IPS DF 4.7 (cell line): ENCODE results near the gene PDE8A.

ENCODE experiments used
- DNase-seq: peaks from one replicate; pipeline ENCODE4 v3.0.0-alpha.2; 2013; ENCODE audit warnings: low spot score; ENCODE audit errors: extremely low read depth

Gene PDE8A

DNA sequence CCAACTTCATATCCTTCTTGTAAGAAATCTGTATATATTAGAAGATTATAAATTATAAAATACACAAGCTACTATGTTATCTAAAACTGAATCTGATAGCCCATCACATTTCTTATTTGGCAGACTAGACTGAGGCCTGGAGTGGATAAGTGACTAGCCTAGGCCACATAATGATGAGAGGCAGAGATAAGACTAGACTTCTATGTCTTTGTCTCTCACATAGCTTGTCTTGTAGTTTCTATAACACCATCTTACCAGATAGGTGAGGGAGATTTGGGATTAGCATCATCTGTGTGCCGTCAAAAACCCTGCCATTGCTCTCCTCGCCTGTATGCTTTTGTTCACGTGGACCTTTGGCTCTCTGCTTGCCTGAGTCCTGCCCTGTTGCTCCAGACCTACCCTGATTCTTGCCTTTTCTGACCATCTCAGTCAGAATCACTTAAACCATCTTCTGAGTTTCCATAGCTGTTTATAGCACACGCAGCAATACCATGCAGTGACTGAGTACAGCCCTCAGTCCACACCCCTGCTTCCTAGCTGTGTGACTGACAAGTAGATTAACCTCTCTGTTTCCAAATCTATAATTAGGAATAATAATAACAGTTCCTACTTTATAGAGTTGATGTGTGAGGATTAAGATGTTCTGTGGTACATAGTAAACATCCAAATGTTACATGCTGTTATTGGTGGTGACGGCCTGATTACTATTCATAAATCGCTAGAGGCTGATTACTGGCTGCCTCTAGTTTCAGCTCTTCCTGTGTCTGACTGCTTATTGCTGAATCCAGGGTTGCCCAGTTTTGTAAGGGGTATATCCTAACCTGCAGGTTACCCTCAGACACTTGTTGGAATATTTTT lies 49.7 kb downstream of the PDE8A start:
- DNase-seq = no peak

DNA sequence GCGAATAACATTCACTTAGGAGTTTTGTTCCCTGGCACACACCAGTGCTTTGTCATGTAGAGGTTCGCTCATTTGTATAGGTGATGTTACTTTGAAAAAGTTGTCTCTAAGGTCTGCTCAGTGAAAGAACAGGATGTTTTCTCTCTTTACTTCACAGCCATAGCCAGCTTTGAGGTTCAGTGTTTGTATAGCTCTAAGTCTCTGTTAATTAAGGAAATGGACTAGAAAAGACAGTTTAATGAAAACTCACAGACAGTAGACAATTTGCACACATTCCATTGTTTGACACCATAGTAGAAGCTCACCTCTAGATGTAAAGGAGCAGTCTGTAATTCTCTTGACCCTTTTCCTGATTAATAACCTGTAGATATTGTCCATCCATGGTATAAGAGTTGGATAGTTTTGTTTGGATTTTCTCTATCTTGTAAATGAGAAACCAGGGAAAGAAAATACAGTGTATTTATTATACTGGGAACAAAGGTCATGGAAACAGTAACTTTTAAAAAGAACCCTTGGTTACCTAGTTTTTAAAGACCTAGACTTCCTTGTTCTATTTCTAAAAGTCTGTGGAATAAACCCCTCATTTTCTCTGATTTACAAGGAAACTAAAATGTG lies 50.4 kb downstream of the PDE8A start:
- no peak for DNase-seq

DNA sequence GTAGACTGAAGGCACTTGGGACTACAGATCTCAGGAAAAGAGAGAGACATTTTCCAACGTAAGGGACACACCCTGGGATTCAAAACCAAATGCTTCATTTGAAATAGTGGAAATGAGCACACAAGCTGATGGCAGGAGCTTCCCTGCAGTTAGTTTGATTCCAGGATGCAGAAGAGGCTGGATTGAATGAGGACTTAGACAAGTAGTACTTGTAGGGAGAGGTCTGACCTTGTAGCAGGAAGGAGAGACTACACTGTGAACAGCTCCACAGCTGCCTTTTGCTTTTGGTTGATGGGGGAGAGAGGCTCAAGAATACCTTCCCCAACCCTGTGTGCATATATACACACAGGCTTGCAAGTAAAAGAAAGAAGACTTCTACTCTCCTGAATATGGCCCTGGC lies 51.5 kb downstream of the PDE8A start:
- DNase-seq = no peak

DNA sequence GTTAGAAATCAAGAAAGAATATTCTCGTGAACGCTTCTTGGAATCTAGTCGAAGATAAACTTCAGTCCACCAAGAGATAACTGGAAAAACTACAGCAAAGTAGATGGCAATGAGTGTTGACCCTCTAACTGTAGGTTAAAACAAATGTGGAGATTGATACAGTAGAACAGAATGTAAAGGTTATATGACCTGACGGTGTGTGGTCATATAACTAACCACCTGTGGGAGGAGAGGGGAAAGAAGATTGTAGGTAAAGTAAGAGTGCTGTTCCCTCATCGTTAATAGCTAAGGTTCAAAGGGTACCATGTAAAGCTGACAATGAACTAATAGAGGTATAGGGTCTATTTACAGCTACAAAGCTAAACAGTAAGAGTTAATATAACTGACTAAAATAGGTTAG lies 52.6 kb downstream of the PDE8A start:
- DNase-seq = no peak

DNA sequence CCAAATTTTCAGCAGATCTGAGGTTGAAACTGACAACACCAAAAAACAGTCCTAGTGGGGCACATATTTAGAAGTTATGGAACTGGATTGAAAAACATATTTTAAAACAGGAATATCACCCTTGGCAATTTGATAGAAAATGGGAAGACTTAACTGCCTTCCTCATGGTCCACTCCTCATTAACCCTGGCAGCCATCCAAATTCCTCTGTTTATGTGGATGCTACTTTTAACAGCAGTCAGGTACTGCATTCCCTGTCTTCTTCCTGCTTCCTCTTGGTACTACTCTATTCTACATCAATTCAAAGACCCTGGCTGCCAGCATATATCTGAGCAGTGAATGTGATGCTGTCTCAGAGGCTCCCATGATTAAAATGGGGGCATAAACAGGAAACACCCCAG lies 54.3 kb downstream of the PDE8A start:
- DNase-seq = no peak

DNA sequence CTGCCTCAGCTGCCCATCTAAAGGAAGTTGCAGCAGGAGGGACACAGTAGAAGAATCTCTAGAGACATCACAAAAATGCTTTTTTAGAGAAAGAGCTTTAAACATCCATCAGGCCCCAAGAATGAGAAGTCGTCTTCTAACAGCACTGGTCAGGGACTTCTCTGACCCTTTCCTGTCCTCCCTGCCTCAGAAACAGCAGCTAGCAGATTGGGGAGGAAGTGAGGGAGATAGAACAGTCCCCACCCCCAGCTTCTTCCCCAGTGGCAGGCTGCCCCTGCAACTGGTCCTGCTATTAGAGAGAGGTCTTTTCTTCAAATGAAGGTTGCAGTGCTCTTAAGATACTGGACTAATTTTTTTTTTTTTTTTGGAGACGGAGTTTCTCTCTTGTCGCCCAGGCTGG lies 55.1 kb downstream of the PDE8A start:
- DNase-seq = no peak

DNA sequence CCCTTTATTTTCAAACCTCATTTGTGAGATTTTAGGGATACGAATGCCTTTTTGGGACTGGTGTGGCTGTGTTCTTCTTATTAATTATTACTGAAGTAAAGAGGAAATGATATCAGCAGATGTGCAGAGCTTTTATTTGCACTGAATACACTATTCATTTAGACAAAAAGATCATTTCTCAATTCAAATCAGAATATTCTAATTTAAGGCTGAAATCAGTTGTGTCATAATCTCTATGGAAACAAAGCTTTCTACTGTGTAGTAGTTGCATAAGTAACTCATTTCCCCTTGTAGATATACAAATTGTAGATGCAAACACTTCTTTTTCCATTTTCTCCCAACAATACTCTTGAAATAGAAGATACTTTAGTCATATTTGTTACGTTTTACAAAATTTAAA lies 56.0 kb downstream of the PDE8A start:
- DNase-seq = no peak

DNA sequence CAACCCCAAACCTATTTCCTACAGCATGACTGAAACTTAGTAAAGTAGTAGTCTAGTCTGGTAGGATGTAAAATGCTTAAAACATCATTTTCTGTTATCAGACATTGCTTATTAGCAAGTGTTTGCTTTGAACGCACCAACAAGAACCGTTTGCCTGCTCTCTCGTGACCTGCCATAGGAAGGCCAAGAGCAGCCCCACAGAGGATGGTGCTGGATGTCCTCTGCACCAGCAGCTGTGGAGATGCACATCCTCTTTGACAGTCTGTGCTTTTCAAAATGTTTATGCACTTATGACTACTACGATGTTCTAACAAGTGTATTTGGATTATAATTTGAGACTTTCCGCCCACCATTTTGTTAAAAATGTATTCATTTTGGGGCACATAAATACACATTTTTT lies 59.6 kb downstream of the PDE8A start:
- DNase-seq = no peak

DNA sequence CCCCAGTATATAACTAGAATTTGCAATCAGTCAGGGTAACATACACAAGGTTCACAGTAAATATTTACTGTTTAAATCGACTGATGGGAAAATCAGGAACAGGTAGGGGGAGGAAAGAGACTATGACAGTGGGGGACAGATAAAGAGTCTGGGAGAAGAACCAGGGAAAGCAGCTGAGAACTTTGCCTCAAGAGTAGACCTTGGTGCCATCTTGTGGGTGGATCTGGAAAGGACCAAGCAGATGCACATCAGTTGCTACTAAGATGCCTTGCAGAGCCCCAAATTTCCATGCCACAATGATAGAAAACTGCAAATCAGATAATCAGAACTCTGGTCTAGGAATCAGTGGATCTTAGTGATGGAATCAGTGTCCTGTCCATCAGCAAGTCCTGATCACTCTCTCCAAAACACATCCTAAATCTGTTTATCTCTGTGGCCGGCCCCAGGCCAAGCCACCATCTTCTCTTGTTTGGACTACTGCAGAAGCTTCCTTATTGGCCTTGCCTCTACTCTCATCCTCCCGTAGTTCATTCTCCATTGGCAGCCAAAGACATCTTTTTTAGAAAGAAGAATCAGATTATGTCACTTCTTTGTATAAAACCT lies 62.7 kb downstream of the PDE8A start:
- DNase-seq = peak; percentile 38

DNA sequence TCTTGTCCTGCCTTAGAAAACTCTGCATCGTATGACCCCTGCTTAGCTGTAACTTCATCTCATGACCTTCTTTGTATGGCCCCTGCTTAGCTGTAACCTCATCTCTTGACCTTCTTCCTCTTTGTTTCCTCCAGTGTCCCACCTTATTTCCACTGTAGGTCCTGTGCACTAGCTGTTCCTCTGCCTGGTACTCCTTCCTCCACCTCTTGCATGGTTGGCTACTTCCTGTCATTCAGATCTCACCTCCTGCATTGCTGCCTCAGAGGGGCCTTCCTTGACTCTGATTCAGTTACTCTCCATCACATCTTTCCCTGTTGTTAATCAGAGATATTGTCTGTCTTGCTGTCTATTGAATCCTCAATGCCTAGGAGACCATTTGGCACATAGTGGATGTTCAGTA lies 63.2 kb downstream of the PDE8A start:
- no peak for DNase-seq

DNA sequence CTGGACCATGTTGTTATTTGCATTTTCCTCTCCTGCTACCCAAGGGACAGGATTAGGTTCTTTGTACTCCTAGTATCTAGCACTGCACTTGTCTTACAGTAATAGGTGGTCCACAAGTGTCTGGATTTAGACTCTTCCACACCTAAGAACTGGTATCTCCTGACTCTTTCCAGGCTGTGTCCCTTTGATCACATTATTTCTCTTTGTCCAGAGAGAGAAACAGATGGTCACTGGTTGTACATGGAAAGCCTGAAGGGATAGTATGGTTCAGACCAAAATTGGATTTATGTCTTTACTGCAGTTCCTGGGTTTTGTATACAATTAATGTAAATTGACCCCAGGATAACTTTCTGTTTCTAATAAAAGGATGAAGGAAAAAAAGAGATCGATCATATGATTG lies 64.0 kb downstream of the PDE8A start:
- no peak for DNase-seq

DNA sequence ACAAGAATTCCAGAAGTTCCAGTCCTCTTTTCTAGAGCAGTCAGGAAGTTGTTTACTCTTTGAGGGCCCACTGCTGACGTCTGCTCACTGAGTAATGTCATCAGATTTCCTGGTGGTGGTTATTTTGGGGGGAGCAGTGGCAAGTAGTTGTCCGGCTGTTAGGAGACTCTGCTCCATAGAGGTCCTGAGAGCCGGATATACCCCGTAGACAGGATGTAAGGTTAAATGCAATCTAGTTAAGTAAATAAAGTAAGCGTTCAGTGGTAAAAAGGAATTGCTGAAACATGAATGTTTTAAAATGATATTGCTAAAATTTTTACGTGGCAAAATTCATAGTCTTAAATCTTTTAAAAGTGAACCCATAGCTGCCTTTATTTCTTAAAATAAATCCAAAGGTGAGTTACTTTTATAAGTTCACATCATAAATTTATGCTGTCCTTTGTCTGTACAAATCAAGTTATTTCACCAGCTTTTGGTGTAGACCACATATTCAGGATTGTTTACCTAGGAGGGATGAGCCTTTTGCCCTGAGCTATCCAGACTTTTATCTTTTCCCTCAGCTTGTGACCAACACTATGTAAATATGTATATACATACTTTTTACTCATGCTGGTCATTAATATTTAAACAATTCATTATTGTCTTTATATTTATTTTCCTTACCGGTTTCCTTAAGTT lies 65.8 kb downstream of the PDE8A start:
- no peak for DNase-seq

DNA sequence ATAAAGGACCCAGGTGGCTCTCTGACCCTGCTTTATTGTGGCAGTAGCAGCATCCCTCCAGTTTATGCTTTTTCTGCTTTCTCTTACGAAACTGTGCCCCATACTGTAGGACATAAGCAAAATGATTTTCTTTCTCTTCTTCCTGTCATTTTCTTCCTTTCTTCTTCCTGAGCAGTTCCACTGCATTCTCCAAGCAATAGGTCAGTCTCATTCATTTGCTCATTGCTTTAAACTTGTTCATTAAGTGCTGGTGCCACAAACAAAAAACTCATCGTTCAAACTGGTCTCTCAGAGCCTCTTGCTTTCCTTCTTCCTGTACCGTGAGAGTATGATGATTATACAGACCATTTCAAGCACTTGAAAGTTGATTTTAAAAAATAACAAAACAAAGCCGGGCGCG lies 66.8 kb downstream of the PDE8A start:
- DNase-seq = no peak

DNA sequence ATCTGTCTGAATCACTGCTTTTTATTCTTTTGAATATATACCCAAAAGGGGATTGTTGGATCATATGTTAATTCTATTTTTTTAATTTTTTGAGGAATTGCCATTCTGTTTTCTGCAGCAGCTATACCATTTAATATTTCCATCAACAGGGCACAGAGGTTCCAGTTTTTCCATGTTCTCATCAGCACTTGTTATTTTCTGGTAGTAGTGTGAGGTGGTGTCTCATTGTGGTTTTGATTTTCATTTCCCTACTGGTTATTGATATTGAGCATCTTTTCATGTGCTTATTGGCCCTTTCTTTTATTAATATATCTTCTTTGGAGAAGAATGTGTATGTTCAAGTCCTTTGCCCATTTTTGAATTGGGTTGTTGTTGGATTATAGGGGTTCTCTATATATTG lies 68.1 kb downstream of the PDE8A start:
- no peak for DNase-seq

DNA sequence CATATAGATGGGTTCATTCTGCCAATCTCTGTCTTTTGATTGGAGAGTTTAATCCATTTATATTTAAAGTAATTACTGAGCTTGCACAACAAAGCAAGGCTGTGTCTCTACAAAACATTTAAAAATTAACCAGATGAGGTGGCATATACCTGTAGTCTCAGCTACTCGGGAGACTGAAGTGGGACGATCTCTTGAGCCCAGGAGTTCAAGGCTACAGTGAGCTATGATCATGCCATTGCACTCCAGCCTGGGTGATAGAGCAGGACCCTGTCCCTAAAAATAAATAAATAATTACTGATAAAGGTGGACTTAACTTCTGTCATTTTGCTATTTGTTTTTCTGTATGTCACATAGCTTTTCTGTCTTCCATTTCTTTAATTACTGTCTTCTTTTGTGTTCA lies 78.1 kb downstream of the PDE8A start:
- DNase-seq = no peak

DNA sequence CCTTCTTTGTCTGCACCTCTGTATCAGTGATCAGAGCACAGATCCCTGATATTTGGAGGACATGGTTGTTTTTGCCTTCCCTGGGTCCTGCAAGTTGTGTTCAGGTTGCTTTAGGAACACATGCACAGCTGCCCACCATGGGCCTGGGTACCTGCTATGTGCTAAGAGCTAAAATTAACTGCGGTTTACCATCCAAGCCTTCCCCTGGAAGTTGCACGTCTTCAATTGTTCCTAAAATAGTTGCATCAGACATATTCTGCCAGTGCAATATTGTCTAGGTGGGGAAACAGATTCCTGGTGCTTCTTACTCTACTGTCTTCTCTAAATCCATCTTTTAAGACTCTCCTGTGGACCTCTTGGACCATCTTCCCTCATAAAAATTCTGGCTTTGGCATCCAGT lies 80.9 kb downstream of the PDE8A start:
- no peak for DNase-seq

DNA sequence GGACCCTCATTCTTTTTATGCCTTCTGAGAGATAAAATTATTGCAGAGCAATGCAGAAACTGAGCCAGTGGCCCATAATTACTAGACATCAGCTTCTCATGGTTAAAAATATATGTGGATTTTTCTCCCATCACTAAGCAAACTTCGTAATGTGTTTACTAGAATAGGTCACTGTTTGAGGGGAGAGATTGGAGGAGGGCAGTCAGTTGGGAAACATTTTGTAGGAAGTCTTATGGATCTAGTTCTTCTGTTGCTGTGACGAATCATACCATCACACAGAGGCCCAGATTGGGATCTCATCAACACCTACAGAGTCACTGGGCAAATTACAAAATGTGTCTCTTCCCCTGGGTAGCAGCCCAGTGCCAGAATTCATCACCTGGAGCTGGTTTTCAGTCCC lies 81.4 kb downstream of the PDE8A start:
- DNase-seq = no peak

DNA sequence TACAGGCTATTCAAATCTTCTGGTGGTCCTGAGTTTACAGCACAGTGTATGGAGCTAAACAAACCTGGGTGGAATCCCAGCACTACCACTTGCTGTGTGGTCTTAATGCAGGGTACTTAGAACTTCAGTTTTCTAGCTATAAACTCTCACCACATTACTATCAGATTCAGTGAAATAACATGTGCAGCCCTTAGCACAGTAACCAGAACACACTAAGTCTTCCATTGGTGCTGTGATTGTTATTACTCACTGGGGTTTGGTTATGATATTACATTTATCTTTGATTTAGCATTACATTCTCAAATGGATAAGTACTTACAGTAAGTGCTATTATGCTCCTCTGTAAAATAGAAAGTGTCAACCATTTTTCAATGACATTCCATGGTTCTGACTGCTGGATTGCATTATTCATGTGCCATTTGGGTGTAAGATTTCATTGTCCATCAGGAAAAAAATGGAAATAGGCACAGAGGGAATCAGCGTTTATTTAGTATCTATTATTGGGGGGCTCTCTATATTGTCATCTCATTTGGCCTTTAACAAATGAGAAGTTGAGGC lies 81.9 kb downstream of the PDE8A start:
- DNase-seq = no peak

DNA sequence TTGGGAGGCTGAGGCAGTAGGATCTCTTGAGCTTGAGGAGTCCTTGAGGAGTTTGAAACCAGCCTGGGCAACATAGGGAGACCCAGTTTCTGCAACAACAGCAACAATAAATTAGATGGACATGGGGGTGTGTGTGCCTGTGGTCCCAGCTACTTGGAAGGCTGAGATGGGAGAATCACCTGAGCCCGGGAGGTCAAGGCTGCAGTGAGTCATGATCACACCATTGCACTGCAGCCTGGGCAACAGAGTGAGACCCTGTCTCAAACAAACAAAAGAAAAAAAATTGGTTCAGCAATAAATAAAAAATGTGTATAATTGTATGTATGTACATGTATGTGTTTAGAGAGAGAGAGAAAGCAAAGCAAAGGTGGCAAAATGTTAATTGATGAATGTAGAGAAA lies 83.1 kb downstream of the PDE8A start:
- no peak for DNase-seq

DNA sequence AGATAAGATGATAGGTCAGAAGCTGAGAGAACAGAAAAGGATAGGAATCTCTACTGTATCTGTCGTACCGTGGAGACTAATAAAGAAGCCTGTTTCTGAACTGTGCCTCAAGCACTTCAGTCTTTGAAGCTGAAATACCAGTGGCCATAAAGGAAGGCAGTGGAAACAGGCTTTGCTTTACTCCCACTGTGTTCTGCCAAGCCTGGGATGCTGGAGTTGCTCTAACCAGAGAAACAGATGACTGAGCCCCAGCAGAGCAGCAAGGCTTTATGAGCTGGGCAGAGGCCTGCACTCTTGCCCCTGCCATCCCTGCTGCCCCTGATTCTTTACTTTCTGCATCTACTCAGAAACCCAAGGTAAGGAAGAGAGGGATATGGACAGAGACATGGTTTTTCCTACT lies 89.4 kb downstream of the PDE8A start:
- DNase-seq = no peak

DNA sequence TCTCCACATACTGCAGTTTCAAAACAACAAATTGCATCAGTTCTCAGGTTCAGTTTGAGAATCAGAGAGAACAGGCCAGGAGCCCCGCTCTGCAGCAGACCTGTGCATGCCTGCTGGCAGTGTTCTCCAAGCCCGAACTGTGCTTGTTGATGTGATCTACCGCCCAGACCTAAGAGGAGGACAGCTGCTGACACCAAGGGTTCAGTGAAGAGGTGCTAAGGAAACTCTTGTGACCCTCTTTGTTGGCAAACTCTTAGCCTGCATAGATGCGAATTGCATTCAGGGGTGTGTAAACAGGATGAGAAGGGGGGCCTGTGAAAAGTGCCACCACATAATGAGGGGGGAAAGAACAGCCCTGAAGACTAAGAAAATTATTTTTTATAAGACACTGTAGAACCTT lies 89.8 kb downstream of the PDE8A start:
- DNase-seq = no peak

DNA sequence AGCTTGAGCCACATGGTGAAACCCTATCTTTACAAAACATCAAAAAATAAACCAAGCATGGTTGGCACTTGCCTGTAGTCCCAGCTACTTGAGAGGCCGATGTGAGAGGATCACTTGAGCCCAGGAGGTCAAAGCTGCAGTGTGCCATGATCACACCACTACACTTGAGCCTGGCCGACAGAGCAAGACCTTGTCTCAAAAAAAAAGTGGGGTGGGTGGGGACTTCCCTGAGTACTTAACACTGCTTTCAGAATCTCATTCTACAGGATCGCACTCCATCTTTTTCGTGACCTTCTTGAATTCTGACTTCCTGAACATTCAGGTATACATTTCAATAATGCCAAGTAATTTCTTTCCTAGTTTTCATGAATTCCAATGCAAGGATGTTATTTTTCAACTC lies 91.3 kb downstream of the PDE8A start:
- no peak for DNase-seq
